H1 (cell line): Measurements from ENCODE around the gene SLC19A1.

Source experiments
- ASH2L ChIP-seq: fragments of 200-600, 300-600 bp; sonication (generic); IDR thresholded peaks from one replicate; pipeline ENCODE4 v1.7.1; 2017; ENCODE audit warnings: low read length
- BRCA1 ChIP-seq: IDR thresholded peaks from 2 replicates; pipeline ENCODE4 v1.6.1; 2012; ENCODE audit warnings: low read depth, low read length, improper control_type of control experiment
- CREB1 ChIP-seq: IDR thresholded peaks from 2 replicates; pipeline ENCODE4 v1.6.1; 2012; ENCODE audit warnings: inconsistent platforms
- EGR1 ChIP-seq: IDR thresholded peaks from 2 replicates; pipeline ENCODE4 v1.6.1; 2011; ENCODE audit warnings: low read depth, low read length, borderline replicate concordance
- EZH2 ChIP-seq: fragments of 200-600 bp; sonication (generic); IDR thresholded peaks from 2 replicates; pipeline ENCODE4 v1.7.1; 2012; ENCODE audit warnings: low read depth, mild to moderate bottlenecking, moderate library complexity, low read length, inconsistent platforms; ENCODE audit not compliant: severe bottlenecking
- GABPA ChIP-seq: IDR thresholded peaks from 2 replicates; pipeline ENCODE4 v1.6.1; 2011; ENCODE audit warnings: mild to moderate bottlenecking, low read length, moderate library complexity, borderline replicate concordance; ENCODE audit not compliant: insufficient read depth
- KDM1A ChIP-seq: fragments of 200-600, 300-600 bp; sonication (generic); IDR thresholded peaks from 2 replicates; pipeline ENCODE4 v1.7.1; 2016; ENCODE audit warnings: mild to moderate bottlenecking, low read length, borderline replicate concordance
- POLR2A ChIP-seq, 2 experiments: IDR thresholded peaks; 1 replicate in 1 of 2; 2 replicates in 1 of 2; pipeline ENCODE4 v1.6.1; 2011; ENCODE audit warnings: low read depth in 2 of 2, low read length in 2 of 2, mild to moderate bottlenecking in 2 of 2; ENCODE audit errors: control extremely low read depth in 1 of 2
- POLR2AphosphoS5 ChIP-seq: IDR thresholded peaks from 2 replicates; pipeline ENCODE4 v1.6.1; 2011; ENCODE audit warnings: low read depth, low read length
- RFX5 ChIP-seq: IDR thresholded peaks from 2 replicates; pipeline ENCODE4 v1.6.1; 2011; ENCODE audit warnings: low read depth, low read length, improper control_type of control experiment, borderline replicate concordance
- SRF ChIP-seq: IDR thresholded peaks from 2 replicates; pipeline ENCODE4 v1.6.1; 2011; ENCODE audit warnings: mild to moderate bottlenecking, low read depth, low read length, moderate library complexity
- YY1 ChIP-seq: IDR thresholded peaks from 2 replicates; pipeline ENCODE4 v1.6.1; 2011; ENCODE audit warnings: low read depth, mild to moderate bottlenecking, low read length
- TF ChIP-seq, protein P1 (sequence below), 3 experiments: IDR thresholded peaks; 1 replicate in 2 of 3; 2 replicates in 1 of 3; pipeline versions ENCODE4 v1.5.1 to v1.6.1; 2011; ENCODE audit warnings: low read length in 3 of 3, mild to moderate bottlenecking in 3 of 3, inconsistent platforms in 2 of 3, low read depth in 1 of 3, moderate library complexity in 1 of 3; ENCODE audit not compliant: insufficient read depth in 1 of 3; ENCODE audit errors: control extremely low read depth in 1 of 3

DNA sequence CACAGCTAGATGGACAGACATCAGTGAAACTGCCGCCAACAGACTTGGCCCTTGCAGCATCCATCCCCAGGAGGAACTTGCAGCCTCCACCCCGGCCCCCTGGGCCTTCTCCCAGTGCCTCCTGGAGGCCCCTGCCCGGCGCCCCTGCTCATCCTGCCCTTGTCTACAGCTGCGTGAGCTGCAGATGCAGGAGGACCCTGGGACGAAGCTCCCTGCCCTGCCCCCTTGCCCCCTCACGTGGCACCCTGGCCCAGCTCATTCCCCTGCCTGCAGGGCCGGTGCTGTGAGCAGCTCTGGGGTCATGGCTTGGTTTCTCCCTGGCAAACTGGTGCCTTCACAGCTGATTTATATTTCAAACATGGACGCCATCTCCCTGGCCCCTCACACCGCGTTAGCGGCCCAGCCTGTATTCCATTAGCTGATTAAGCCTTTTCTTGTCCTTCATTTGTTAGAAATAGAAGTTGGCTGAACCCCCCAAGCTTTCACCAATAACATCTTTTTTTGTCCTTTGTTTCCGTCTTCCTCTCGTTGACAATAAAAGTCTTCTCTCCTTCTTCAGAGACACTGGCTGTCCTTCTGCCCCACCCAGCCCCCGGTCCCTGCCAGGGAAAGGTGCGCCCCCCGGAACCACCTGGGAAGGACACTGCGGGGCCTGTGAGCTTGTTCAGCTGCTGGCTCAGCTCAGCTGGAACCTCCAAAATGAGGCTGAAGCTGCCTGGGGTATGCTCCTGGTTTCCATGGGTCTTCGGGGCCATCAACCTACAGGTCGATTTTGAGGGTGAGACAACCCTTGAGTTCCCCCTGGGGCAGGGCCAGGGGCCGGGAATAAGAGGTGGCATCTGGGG is 34.0 kb upstream of the SLC19A1 start:
- TF ChIP-seq EGR1 (no peak), POLR2A (IDR thresholded peaks at IDR 0.05; ENCODE audit: control extremely low read depth in 1 of 2, low read depth in 2 of 2, low read length in 2 of 2) (no peak), POLR2AphosphoS5 (no peak), GABPA (no peak), YY1 (no peak), CREB1 (no peak), KDM1A (no peak), EZH2 (no peak), RFX5 (no peak), ASH2L (no peak), SRF (no peak), BRCA1 (no peak)
- TF ChIP-seq, protein P1, sequence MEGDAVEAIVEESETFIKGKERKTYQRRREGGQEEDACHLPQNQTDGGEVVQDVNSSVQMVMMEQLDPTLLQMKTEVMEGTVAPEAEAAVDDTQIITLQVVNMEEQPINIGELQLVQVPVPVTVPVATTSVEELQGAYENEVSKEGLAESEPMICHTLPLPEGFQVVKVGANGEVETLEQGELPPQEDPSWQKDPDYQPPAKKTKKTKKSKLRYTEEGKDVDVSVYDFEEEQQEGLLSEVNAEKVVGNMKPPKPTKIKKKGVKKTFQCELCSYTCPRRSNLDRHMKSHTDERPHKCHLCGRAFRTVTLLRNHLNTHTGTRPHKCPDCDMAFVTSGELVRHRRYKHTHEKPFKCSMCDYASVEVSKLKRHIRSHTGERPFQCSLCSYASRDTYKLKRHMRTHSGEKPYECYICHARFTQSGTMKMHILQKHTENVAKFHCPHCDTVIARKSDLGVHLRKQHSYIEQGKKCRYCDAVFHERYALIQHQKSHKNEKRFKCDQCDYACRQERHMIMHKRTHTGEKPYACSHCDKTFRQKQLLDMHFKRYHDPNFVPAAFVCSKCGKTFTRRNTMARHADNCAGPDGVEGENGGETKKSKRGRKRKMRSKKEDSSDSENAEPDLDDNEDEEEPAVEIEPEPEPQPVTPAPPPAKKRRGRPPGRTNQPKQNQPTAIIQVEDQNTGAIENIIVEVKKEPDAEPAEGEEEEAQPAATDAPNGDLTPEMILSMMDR (IDR thresholded peaks at IDR 0.05; ENCODE audit: control extremely low read depth in 1 of 3, insufficient read depth in 1 of 3, low read depth in 1 of 3, low read length in 3 of 3), result no peak
